Endothelial cell of umbilical vein (primary cell): ENCODE data around the gene FNBP1. TPM values are rescaled to one million over a fixed set of nuclear protein-coding genes. Genes with fewer than 3 reads are reported as not detected.

Experiments used
- BruUV-seq: library from RNA; stranded (reverse); fragments of 400-500 nt; replicated peaks from 2 replicates; lab custom pipeline; 2021; lab: Mats Ljungman, UMichigan
- CTCF ChIA-PET: fragments of 300-600, 350-600 bp; sonication (Branson Sonifier 250); formaldehyde crosslinking; loops from one replicate; lab custom pipeline; 2021; ENCODE audit warnings: antibody characterized with exemption, inconsistent platforms; lab: Charles Lee
- POLR2A ChIA-PET: fragments of 300-600, 350-600 bp; sonication (Branson Sonifier 250); formaldehyde crosslinking; loops from one replicate; lab custom pipeline; 2021; ENCODE audit warnings: antibody characterized with exemption, inconsistent platforms; lab: Charles Lee
- DNase-seq: peaks from one replicate; pipeline ENCODE4 v3.0.0-alpha.2; 2011; ENCODE audit warnings: low read depth, low spot score
- FAIRE-seq: peaks from 2 replicates; lab custom pipeline; 2011; peaks lifted over from hg19 to GRCh38; lab: Jason Lieb, UNC
- H2AFZ ChIP-seq: 2 replicates; pipeline ENCODE4 v1.6.0; 2012; ENCODE audit warnings: low read depth, low read length, control low read depth, inconsistent platforms
- H3K27ac ChIP-seq: 2 replicates; pipeline ENCODE4 v1.5.1; 2011; ENCODE audit warnings: low read depth, mild to moderate bottlenecking, control low read depth, low read length, moderate library complexity; ENCODE audit not compliant: insufficient read depth
- H3K27me3 ChIP-seq, 2 experiments: 2 replicates each; pipeline versions ENCODE4 v1.6.0 to v1.6.1; 2011; ENCODE audit warnings: low read length in 2 of 2, mixed read lengths in 1 of 2; ENCODE audit not compliant: control insufficient read depth in 2 of 2, insufficient read depth in 2 of 2
- H3K36me3 ChIP-seq, 2 experiments: 2 replicates in 1 of 2; 3 replicates in 1 of 2; pipeline ENCODE4 v1.5.1; 2011; ENCODE audit warnings: low read length in 2 of 2, mild to moderate bottlenecking in 1 of 2, moderate library complexity in 1 of 2; ENCODE audit not compliant: control insufficient read depth in 2 of 2, insufficient read depth in 2 of 2; ENCODE audit errors: extremely low read depth in 1 of 2
- H3K4me1 ChIP-seq: 3 replicates; pipeline ENCODE4 v1.5.1; 2011; ENCODE audit warnings: mild to moderate bottlenecking, low read length; ENCODE audit not compliant: control insufficient read depth, insufficient read depth; ENCODE audit errors: extremely low read depth
- H3K4me2 ChIP-seq: 2 replicates; pipeline ENCODE4 v1.6.1; 2011; ENCODE audit warnings: low read length, control low read depth, mixed read lengths; ENCODE audit not compliant: insufficient read depth
- H3K4me3 ChIP-seq, 3 experiments: fragments of 200-600 bp in 1 of 3; sonication (generic), shearing (Covaris generic) in 1 of 3; replicated peaks in 1 of 3; 2 replicates each; pipeline ENCODE4 v1.5.1; 2011 to 2016; ENCODE audit warnings: control low read depth in 3 of 3, low read length in 3 of 3, mild to moderate bottlenecking in 2 of 3, inconsistent platforms in 1 of 3, low read depth in 1 of 3, moderate library complexity in 1 of 3; ENCODE audit not compliant: insufficient read depth in 1 of 3
- H3K79me2 ChIP-seq: 2 replicates; pipeline ENCODE4 v1.6.0; 2012; ENCODE audit warnings: low read length, inconsistent platforms; ENCODE audit not compliant: control insufficient read depth, insufficient read depth
- H3K9ac ChIP-seq: replicated peaks from 2 replicates; pipeline ENCODE3; 2011; ENCODE audit warnings: low read length, control low read depth; ENCODE audit not compliant: insufficient read depth; ENCODE audit errors: extremely low read depth
- H3K9me1 ChIP-seq: replicated peaks from 3 replicates; pipeline ENCODE4 v1.6.0; 2011; ENCODE audit warnings: mild to moderate bottlenecking, low read length; ENCODE audit not compliant: control insufficient read depth, insufficient read depth; ENCODE audit errors: extremely low read depth
- H3K9me3 ChIP-seq: replicated peaks from 2 replicates; pipeline ENCODE4 v1.5.1; 2012; ENCODE audit warnings: low read length, inconsistent platforms; ENCODE audit not compliant: control insufficient read depth, insufficient read depth
- H4K20me1 ChIP-seq: replicated peaks from 2 replicates; pipeline ENCODE3; 2011; ENCODE audit warnings: mild to moderate bottlenecking, low read length; ENCODE audit not compliant: control insufficient read depth, insufficient read depth; ENCODE audit errors: extremely low read depth
- FOS ChIP-seq: IDR thresholded peaks from 2 replicates; pipeline ENCODE4 v1.6.1; 2011; ENCODE audit warnings: mild to moderate bottlenecking, low read length, moderate library complexity, borderline replicate concordance; ENCODE audit not compliant: insufficient read depth
- MYC ChIP-seq: IDR thresholded peaks from one replicate; pipeline ENCODE4 v1.6.1; 2011; ENCODE audit warnings: mild to moderate bottlenecking, low read depth, low read length
- POLR2A ChIP-seq: IDR thresholded peaks from 2 replicates; pipeline ENCODE4 v1.6.1; 2012; ENCODE audit warnings: low read depth, mild to moderate bottlenecking, control low read depth, low read length
- dilution Hi-C: fragments of 300-500 bp; cut with MboI; formaldehyde crosslinking; loops from one replicate; pipeline ENCODE4 v1.15.0; 2019; ENCODE audit warnings: low sequenced_read_pairs; ENCODE audit not compliant: extremely low pct_ligation_motif_present
- intact Hi-C: fragments of 100-400 bp; cut with micrococcal nuclease; formaldehyde crosslinking; loops from one replicate; pipeline ENCODE4 v1.10.0; 2022
- polyA plus RNA-seq, 4 experiments: library from polyadenylated mRNA; depleted of rRNA in 3 of 4; stranded (reverse) in 3 of 4; unstranded in 1 of 4; fragments of >200 nt; gene quantifications; 2 replicates each; pipeline versions ENCODE4 v1.2.1 to v1.2.3, GENCODE V29; 2011 to 2012; ENCODE audit warnings: missing spikeins in 1 of 4
- total RNA-seq: library from RNA; stranded (reverse); gene quantifications from 2 replicates; pipeline ENCODE4 v1.2.3, GENCODE V29; 2021

Gene FNBP1
- total and polyA plus RNA-seq, 2 donors (not counting 3 experiments of a cell fraction or from before 2014, with no cell fraction given), result 10.9 to 43.9 TPM

DNA sequence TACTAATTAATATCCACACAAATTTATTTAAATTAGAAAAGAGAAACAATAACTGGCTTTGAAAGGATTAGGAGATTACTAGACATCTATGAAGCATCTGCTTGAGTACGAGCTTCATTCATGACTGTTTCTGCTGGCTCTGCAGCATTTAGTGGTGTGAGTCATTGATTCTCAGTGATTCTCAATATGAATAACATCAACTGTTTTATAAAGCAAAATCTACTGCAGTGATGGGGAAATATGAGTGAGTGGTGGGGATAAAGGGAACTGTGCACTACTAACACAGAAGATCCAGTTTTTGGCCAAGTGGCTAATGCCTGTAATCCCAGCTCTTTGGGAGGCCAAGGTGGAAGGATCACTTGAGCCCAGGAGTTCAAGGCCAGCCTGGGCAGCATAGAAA is 8.4 kb downstream of the FNBP1 start:
- intact Hi-C loops (no loop called here), dilution Hi-C loops (no loop called here)
- Histone ChIP-seq H3K4me3 (no peak overlapping the region), H3K9me1 (no peaks in the 10 kb centered on the region), H3K27me3 (no peaks in the 10 kb centered on the region), H3K4me2 (no peak overlapping the region), H2AFZ (no peak overlapping the region), H3K9ac (no peak overlapping the region), H3K4me1 (peaks cover 17% of the 10 kb centered on the region), H3K9me3 (no peaks in the 10 kb centered on the region), H4K20me1 (peaks cover 7% of the 10 kb centered on the region), H3K27ac (no peak overlapping the region), H3K79me2 (peaks cover 15% of the 10 kb centered on the region), H3K36me3 (no peaks in the 10 kb centered on the region)
- POLR2A ChIA-PET, result no interaction called here
- DNase-seq, result peak; percentile 40
- no TSS peak for BruUV-seq
- CTCF ChIA-PET, result no interaction called here
- TF ChIP-seq FOS (peak; percentile 76), MYC (no peak)
- FAIRE-seq, result no peak

GRCh38 chr9:130030651-130031127 is 12.3 kb downstream of the FNBP1 start:
- DNase-seq (no peak), FAIRE-seq (no peak)
- H3K36me3 ChIP-seq, result no peaks in the 10 kb centered on the region
- dilution Hi-C loops (no loop called here), intact Hi-C loops (no loop called here)
- no peak overlapping the region for H3K9ac ChIP-seq
- no TSS peak for BruUV-seq
- ChIA-PET CTCF (interaction anchor here (1.2 to 1.5 kb wide), 2 partner anchors 11 to 92 kb away, joined by 3 to 4 read pairs; no protein-coding TSS in a partner anchor), POLR2A (no interaction called here)
- peaks cover 8% of the 10 kb centered on the region for H3K79me2 ChIP-seq
- no peak overlapping the region for H2AFZ ChIP-seq
- H3K4me2 ChIP-seq, result no peak overlapping the region
- H4K20me1 ChIP-seq, result peaks cover 4% of the 10 kb centered on the region
- no peak overlapping the region for H3K4me3 ChIP-seq
- peaks cover 7% of the 10 kb centered on the region for H3K4me1 ChIP-seq
- TF ChIP-seq POLR2A, result no peak
- no peaks in the 10 kb centered on the region for H3K27me3 ChIP-seq
- no peak overlapping the region for H3K27ac ChIP-seq
- no peaks in the 10 kb centered on the region for H3K9me1 ChIP-seq
- H3K9me3 ChIP-seq, result no peaks in the 10 kb centered on the region
